NCI-H345 (cell line): ENCODE data around the gene AGPAT3.

Experiments
- DNase-seq: peaks from one replicate; lab custom pipeline; 2025; lab: John Stamatoyannopoulos, UW

AGPAT3 gene

DNA sequence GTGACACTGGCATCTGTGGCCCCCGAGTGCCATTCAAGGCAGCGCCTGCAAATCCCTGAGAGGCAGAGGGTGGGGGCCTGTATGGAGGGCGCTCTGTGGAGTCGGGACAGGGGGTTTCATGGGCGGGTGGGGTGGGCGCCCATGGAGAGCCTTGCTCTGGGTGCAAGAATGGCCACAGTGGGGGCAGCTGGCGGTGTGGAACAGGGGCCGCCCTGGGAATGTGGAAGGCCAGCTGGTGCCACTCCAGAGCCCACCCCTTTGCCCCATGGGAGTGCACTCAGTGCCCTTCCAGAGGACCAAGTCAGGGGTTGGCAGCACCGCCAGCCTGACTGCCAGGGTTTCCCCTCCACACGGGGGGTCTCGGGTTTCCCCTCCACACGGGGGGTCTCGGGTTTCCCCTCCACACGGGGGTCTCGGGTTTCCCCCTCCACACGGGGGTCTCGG, 92.1 kb downstream of the AGPAT3 start:
- DNase-seq = no peak

DNA sequence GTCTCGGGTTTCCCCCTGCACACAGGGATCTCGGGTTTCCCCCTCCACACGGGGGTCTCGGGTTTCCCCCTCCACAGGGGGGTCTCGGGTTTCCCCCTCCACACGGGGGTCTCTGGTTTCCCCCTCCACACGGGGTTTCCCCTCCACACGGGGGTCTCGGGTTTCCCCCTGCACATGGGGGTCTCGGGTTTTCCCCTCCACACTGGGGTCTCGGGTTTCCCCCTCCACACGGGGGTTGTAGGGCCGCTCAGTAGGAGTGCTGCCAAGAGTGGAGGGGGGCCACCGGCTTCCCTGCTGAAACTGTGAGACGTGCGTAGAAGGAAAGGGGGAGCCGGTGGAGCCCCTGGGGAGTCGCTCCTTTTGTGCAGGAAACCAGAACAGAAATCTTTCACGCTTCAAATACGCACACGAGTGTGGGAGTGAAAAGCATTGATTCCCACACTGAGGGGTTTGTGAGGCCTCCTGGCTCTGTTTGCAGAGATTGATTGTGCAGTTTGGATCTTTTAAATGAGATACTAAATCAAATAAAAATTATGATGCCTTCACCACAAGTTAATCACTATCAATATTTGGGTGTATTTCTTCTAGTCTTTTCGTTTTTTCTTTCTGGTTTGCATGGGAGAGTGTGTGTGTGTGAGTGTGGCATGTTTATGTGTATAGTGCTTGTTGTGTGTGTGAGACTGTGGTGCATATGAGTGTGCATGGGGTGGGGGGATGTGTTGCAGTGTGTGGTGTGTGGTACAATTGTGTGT, 92.8 kb downstream of the AGPAT3 start:
- DNase-seq = no peak

DNA sequence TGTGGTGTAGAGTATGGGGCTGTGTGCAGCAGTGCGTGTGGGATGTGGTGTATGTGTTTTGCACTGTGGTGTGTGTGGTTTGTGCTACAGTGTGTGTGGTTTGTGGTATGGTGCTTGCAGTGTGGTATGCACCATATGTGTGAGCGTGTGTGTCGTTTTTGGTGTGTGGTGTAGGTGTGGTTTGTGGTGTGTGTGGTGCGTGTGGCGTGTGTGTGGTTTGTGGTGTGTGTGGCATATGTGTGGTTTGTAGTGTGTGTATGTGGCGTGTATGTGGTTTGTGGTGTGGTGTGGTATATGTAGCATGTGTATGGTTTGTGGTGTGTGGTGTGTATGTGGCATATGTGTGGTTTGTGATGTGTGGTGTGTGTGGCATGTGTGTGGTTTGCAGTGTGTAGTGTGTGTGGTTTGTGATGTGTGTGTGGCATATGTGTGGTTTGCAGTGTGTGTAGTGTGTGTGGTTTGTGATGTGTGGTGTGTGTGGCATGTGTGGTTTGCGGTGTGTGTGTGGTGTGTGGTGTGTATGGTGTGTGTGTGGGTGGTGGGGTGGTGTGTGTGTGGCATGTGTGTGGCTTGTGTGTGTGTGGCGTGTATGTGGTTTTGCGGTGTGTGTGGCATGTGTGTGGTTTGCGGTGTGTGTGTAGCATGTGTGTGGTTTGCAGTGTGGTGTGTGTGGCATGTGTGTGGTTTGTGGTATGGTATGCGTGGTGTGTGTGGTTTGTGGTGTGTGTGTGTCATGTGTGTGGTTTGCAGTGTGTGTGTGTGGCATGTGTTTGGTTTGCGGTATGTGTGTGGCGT, 93.5 kb downstream of the AGPAT3 start:
- no peak for DNase-seq

DNA sequence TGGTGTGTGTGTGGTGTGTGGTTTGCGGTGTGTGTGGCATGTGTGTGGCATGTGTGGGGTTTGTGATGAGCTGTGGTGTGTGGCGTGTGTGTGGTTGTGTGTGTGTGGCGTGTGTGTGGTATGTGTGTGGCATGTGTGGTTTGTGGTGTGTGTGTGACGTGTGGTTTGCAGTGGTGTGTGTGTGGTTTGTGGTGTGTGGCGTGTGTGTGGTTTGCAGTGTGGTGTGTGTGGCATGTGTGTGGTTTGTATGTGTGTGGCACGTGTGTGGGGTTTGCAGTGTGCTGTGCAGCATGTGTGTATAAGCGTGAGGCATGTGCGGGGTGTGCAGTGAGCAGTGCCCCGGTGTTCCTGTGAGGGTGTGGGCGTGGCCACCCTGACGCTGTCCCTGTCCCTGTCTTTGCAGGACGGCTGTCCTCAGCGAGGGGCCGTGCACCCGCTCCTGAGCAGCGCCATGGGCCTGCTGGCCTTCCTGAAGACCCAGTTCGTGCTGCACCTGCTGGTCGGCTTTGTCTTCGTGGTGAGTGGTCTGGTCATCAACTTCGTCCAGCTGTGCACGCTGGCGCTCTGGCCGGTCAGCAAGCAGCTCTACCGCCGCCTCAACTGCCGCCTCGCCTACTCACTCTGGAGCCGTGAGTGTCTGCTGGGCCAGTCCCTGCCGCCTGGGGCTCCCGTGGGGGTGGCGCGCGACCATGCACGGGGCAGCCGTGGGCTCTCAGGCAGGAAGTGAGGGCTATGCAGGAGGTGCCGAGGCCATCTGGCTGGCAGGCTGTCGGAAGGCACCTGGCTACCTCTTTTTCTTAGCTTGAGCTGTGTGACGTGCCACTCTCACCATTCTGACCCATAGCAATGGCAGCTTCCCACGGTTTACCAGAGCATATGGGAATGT, 94.5 kb downstream of the AGPAT3 start:
- DNase-seq = no peak

DNA sequence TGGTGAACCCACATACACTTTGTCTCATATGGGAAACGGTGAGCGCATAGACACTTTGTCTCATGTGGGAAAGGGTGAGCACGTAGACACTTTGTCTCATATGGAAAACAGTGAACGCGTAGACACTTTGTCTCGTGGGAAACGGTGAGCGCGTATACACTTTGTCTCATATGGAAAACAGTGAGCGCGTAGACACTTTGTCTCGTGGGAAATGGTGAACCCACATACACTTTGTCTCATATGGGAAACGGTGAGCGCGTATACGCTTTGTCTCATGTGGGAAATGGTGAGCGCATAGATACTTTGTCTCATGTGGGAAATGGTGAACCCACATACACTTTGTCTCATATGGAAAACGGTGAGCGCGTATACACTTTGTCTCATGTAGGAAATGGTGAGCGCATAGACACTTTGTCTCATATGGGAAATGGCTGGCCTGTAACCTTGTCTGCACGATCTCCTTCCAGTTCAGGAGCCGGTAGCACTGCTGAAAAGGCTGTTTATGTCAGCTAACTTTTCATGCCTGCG, 96.4 kb downstream of the AGPAT3 start:
- no peak for DNase-seq

DNA sequence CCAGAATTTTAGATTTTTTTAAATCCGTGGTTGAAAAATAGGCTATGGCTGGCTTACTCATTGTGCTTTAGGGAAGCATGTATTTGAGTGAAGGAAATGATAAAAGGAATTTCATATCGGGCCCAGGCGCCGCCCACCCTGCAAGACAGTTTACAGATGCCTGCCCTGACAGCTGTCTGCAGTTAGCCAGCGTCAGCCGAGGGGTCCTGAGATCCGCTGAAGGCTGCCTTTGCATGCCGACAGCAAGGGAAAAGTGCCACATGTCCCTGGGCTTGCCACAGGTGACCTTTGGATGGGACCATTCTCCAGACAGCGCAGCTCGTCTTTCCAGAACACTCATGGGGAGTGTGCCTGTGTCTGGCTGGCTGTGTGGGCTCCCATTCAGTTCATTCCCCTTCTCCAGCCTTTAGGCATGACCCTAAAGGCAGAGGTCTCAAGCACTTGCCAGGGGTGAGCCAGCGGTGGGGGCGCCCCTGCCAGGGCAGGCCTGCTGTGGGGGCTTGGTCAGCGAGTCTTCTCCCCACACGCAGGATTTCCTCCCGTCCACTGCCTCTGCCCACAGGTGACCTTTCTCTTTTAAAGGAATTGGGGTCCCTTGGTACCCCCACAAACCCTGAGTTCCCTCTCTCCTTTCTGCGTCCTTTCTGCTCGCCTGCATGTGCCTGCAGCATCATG, 101.0 kb downstream of the AGPAT3 start:
- no peak for DNase-seq

DNA sequence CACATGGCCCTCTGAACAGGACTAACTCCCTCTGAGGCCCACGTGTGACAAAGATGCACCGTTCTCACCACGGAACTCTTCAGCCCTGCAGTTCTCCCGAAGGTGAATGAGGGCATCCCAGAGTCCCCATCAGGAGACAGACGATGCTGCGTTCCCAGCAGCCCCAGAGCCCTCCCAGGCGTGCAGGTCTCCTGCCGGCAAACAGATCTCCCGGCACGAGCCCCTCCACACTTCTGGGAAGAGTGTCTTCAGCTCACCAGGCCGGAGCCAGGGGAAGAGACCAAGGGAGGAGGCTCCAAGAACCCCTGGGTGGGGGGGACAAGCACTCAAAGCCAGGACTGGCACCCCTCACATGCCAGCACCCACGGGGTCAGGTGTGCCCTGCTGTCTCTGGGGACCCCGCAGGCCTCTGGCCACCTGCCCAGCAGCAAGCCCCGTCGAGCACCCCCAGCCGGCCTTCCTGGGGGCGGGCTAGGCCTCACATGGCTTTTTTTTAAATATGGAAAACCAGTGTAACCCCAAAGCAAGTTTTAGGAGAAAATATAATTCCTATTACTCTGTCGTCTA, 102.0 kb downstream of the AGPAT3 start:
- no peak for DNase-seq

DNA sequence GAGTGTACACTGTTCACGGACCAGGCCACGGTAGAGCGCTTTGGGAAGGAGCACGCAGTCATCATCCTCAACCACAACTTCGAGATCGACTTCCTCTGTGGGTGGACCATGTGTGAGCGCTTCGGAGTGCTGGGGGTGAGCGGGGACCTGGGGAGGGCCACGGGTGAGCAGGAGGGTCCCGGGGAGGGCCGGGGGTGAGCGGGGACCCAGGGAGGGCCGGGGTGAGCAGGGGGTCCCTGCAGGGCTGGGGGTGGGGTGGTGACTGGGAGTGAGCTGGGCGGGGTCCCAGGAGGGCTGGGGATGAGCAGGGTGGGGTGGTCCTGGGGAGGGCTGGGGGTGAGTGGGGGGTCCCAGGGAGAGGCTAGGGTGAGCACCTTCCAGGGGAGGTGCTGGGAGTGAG, 103.0 kb downstream of the AGPAT3 start:
- DNase-seq = no peak

DNA sequence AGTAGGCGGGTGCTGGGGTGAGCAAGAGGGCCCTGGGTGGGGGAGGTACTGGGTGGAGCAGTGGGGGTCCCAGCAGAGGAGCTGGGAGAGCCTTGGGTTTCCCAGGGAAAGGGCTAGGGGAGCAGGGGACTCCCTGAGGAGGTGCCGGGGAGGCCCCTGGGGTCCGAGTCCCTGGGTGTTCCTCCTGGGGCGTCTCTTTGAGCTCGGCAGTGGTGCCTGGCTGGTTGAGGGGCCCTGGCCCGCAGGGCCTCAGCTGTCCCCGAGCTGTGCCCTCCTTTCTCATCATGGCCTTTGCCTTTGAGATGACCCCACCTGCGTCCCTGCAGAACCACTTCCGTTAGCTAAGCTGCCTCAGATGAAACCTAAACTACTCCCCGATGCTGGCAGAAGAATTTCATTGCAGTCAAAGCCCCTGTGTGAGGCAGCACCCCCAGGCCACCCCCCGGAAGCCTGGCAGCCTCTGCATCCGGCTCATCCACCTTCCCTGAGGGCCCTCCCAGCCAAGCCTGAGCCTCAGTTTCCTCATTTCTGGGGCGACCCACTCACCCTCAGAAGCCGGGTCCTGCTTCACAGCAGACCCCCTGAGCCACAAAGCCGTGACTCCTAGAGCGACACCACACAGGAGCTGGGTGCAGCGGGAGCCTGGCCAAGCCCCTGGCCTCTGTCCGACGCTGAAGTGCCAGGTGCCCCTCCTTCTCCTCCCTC, 103.5 kb downstream of the AGPAT3 start:
- no peak for DNase-seq

DNA sequence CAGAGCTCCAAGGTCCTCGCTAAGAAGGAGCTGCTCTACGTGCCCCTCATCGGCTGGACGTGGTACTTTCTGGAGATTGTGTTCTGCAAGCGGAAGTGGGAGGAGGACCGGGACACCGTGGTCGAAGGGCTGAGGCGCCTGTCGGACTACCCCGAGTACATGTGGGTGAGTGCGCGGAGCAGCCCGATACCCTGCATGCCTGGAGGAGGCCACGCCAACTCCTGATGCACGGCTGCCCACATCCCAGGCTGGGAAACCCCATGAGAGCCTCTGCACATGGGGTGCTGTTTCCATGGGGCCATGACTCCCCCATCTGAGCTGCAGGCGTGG, 104.1 kb downstream of the AGPAT3 start:
- no peak for DNase-seq

DNA sequence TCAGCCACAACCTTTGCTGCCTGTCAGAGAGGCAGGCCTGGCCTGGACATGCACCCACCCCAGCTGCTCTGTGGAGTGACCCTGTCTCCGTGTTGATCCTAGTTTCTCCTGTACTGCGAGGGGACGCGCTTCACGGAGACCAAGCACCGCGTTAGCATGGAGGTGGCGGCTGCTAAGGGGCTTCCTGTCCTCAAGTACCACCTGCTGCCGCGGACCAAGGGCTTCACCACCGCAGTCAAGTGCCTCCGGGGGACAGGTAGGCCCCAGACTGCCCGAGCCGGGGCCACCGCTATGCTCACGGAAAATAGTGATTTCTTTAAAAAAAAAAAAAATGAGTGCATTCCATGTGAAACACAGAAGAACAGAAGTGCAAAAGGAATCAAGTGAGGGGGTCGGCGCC, 105.5 kb downstream of the AGPAT3 start:
- no peak for DNase-seq

DNA sequence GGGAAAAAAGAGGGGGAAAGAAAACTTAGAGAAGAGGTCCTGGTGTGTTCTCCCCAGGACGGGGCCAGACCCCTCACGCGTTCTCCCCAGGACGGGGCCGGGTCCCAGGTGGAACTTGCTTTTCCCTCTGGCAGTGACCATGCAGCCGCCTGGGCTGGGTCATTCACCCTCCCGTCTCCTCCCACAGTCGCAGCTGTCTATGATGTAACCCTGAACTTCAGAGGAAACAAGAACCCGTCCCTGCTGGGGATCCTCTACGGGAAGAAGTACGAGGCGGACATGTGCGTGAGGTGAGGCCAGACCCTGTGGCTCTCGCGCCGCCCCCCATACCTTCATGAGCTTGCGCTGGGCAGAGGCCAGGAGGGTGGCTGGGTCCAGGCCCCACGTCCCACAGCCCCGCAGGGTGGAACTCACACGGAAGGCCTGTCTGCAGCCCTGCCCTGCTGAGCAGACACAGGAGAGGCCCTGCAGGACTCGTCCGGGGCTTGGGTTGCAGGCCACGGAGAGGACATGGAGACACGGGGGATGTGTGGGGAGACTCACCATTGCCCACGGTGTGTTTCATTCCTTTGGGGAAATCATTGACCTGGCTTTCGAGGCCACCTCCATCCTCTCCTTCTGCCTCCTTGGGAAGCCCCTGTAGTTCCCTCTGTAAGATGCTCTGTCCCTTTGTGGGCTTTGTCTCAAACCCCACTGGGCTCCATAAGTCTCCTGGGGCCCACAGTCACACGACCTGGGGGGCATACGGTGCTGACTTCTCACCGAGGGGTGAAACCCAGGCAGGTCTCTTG, 106.4 kb downstream of the AGPAT3 start:
- no peak for DNase-seq

DNA sequence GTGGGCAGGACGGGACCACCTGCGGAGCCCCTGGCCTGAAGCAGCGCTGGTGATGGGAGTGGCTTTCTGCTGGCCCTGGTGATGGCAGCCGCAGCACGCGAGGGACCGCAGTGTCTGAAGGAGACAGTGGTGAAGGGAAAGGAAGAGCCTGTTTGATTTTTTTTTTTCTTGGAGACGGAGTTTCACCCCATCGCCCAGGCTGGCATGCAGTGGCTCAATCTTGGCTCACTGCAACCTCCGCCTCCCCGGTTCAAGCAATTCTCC, 106.9 kb downstream of the AGPAT3 start:
- DNase-seq = no peak

DNA sequence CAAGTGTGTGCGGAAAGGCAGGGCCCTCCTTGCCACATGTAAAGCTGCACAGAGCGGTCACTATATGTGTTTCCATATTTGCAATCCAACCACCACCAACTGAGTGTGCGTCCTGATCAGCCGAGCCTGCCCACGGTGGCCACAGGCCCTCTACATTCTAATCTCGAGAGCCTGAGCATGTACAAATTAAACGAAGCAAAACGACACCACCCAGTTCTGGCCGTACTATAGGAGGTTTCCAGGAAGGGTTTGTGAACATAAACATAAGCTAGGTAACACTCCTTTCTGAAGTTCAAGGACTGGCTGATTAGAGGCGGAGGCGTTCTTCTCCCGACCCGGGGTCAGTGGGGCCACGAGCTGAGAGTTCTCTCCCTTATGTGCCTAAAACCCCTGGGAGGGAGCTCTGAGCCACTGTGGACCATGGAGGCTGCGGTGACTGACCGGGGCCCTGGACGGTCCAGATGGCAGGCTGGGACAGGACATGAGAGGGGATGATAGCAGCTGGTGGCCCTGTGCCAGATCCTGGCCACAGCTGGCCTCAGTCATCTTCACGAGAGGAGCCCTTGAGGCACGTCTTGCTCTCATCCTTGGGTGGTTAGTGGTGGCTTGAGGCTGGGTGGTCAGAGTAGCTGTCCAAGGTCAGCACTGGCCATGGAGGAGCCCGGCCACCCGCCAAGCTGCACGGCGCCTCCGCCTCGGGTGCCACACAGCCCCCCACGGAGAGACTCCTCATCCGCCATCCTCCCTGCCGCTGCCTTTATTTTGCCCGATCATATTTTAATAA, 108.0 kb downstream of the AGPAT3 start:
- no peak for DNase-seq

DNA sequence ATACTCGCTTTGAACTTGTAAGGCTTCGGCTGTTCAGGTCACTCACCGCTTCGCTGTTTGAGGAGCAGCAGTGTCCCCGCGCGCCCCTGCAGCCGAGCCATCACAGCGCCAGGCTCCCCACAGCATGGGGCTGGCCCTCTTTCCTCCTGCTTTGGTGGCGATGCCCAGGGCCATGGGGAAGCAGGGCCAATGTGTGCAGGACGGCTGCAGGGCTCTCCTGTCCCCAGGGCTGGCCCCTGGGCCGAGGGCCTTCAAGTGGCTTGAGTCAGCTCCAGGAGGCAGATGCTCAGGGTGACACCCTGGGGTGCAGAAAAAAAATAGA, 108.6 kb downstream of the AGPAT3 start:
- no peak for DNase-seq

DNA sequence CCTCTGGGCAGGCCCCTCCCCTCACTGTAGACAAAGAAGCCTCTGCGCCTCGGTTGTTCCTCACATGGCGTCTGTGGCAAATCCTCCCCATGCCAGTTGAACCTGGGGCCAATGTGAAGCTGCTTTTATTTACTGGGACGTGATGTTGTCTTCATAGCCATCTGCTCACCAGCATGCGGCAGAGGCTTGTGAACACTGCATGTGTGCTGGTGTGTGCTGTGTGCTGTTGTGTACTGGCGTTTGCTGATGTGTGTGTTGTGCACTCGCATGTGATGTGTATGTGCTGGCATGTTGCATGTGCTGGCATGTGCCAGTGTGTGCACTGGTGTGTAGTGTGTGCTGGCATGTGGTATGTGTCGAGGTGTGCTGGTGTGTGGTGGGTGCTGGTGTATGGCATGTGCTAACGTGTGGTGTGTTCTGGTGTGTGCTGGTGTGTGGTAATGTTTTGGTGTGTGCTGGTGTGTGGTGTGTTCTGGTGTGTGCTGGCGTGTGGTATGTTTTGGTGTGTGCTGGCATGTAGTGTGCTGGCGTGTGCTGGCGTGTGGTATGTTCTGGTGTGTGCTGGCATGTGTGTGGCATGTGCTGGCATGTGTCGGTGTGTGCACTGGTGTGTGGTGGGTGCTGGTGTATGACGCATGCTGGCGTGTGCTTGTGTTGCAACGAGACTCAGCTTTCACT, 109.9 kb downstream of the AGPAT3 start:
- DNase-seq = no peak

DNA sequence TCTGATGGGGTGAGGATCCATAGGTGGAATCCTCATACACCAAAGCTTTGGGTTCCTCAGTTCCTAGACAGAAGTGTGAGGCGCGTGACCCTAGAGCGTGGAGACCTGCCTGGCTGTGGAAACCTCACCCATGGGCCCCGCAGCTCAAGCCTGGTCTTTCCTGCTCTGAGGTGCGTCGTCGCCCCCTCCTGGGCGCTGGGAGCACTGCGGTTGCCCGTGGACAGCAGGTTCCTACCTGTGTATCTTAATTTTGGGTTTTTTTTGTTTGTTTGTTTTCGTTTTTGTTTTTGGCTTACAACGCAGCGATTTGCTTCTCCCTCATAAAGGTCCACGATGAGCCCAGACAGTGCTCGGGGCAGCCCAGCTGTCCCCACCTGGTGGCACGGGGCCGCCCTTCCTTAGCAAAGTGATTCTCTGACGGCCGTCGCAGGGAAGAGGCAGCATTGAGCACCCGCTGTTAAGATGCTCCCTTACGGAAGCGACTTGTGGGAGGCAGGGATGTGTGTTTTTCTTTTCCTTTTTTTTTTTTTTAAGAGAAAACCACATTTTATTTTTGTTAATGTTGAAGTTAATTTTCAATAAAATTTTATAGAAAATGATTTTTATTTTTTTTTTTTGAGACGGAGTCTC, 110.6 kb downstream of the AGPAT3 start:
- peak; percentile 74 for DNase-seq

DNA sequence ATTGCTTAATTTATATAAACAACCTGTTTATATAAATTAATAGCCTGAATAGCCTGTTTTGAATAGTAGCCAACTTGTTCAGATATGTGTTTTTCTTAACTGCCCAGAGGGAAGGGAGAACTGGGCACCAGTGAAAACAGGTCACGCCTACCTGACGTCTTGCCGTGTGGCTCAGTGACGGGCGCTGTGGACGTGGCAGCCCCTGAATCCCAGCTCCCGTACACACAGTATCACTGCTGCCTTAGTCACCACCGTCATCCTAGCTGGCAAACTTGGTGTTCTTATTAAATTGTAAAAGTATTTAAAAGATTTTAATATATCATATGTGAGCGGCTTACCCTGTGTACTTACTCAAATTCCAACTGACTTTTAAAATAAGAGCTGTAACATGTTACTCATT, 111.6 kb downstream of the AGPAT3 start:
- no peak for DNase-seq

DNA sequence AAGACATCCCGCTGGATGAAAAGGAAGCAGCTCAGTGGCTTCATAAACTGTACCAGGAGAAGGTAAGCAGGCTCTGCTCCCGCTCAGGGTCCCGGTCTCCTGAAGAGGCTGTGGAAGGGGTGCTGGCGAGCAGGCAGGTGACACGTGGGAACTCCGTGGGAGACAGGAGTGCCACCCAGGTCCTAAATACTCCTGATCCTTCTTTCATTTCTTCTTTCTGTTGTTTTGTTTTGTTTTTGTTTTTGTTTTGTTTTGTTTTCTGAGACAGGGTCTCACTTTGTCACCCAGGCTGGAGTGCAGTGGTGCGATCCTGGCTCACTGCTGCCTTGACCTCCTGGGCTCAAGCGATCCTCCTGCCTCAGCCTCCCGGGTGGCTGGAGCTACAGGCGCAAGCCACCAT, 113.0 kb downstream of the AGPAT3 start:
- no peak for DNase-seq
